ENCODE data around the gene TDO2.

DNA sequence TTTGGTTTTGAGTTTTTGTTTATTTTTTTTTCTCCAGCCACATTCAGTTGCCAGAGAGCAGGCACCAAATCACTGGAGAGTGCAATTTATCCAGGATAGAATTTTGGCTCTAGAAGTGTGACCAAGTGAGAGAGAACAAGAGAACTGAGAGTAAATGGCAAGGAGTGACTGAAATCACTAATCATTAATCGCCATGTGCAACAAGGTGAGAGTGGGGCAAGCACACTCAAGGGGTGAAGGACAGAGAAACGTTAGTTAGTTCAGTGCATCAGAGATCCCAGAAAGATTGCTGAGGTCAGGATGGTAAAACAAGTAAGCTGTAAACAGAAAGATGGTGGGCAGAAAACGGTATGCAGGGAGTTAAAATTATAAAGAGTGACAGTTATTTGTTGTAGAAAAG lies 19.6 kb upstream of the TDO2 start:
- TF ChIP-seq ESRRA (CRISPR knock-in tag; IDR thresholded peaks at IDR 0.05; ENCODE audit: borderline replicate concordance), result no peak
- TF ChIP-seq, protein P1, sequence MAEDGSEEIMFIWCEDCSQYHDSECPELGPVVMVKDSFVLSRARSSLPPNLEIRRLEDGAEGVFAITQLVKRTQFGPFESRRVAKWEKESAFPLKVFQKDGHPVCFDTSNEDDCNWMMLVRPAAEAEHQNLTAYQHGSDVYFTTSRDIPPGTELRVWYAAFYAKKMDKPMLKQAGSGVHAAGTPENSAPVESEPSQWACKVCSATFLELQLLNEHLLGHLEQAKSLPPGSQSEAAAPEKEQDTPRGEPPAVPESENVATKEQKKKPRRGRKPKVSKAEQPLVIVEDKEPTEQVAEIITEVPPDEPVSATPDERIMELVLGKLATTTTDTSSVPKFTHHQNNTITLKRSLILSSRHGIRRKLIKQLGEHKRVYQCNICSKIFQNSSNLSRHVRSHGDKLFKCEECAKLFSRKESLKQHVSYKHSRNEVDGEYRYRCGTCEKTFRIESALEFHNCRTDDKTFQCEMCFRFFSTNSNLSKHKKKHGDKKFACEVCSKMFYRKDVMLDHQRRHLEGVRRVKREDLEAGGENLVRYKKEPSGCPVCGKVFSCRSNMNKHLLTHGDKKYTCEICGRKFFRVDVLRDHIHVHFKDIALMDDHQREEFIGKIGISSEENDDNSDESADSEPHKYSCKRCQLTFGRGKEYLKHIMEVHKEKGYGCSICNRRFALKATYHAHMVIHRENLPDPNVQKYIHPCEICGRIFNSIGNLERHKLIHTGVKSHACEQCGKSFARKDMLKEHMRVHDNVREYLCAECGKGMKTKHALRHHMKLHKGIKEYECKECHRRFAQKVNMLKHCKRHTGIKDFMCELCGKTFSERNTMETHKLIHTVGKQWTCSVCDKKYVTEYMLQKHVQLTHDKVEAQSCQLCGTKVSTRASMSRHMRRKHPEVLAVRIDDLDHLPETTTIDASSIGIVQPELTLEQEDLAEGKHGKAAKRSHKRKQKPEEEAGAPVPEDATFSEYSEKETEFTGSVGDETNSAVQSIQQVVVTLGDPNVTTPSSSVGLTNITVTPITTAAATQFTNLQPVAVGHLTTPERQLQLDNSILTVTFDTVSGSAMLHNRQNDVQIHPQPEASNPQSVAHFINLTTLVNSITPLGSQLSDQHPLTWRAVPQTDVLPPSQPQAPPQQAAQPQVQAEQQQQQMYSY (CRISPR knock-in tag; IDR thresholded peaks at IDR 0.05), result no peak
- TF ChIP-seq TEAD1 (CRISPR knock-in tag; IDR thresholded peaks at IDR 0.05), result no peak
